ENCODE measurements around the gene CHD1L. TPM values are rescaled to one million over a fixed set of nuclear protein-coding genes. Genes with fewer than 3 reads are reported as not detected.
"Not testable (repeated sequence)": the region's sequence is repeated elsewhere in the genome, so short reads cannot be mapped to it uniquely, and the experiment has no call there.

CHD1L gene
- total and polyA plus RNA-seq, 2 donors, result 12.5 to 29.8 TPM

DNA sequence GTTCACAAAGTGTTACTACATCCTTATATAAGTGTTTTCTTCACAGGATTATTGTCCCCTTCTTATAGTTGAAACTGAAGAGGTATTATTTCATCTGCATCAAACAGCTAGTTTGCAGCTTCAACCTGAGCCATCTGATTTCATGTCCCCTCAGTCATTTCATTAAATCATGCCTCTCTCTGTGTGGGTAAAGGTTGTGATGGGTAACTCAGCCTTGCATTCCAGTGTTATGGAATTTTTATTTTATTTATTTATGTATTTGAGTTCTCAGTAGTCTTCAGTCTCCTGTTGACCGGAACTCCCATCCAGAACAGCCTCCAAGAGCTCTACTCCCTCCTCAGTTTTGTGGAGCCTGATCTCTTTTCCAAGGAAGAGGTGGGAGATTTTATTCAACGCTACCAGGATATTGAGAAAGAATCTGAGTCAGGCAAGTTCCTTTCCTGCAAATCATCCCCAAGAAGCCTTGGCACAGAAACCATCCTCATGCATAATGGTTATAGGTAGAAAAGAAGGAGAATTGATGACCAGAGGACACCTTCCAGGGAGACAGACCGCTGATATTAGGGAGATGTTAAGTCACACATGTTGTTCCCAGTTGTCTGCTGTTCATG lies 21.8 kb downstream of the CHD1L start:
- no peak overlapping the region for H3K27ac ChIP-seq (ENCODE audit: low read depth)
- no peak for DNase-seq (ENCODE audit: extremely low spot score)
- H3K4me1 ChIP-seq (ENCODE audit: insufficient read depth), result no peaks in the 10 kb centered on the region
- WGBS, result 90% methylated on average over 3 of the region's 3 CpGs
- H3K36me3 ChIP-seq (ENCODE audit: insufficient read depth), result peaks cover 7% of the 10 kb centered on the region
- no peak overlapping the region for H3K4me3 ChIP-seq (ENCODE audit: low read depth, low read length)

GRCh38 chr1:147266381-147266780 lies 23.9 kb downstream of the CHD1L start:
- Histone ChIP-seq H3K27ac (ENCODE audit: low read depth) (no peak overlapping the region), H3K4me1 (ENCODE audit: insufficient read depth) (no peaks in the 10 kb centered on the region), H3K4me3 (ENCODE audit: low read depth, low read length) (no peak overlapping the region), H3K36me3 (ENCODE audit: insufficient read depth) (peaks cover 7% of the 10 kb centered on the region)
- WGBS, result 95% methylated on average over 5 of the region's 5 CpGs
- no peak for DNase-seq (ENCODE audit: extremely low spot score)

DNA sequence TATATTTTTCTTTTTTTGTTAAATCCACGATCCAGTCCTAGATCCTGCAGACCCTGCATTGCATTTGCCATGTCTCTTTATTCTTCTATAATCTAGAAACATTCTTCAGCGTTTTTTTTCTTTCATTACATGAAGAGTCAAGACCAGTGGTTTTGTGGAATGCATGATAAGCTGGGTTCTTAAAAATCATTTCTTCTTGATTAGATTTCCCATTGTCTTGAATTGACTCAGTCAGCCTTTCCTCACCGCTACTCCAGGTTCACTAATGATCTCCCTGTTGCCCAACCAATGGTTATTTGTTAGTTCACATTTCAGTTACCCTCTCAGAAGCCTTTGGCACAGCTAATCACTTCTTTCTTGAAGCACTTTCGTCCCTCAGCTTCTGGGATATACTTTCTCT lies 25.2 kb downstream of the CHD1L start:
- WGBS, result 93% methylated on average over 4 of the region's 4 CpGs
- Histone ChIP-seq H3K36me3 (ENCODE audit: insufficient read depth) (peaks cover 7% of the 10 kb centered on the region), H3K4me3 (ENCODE audit: low read depth, low read length) (no peak overlapping the region), H3K27ac (ENCODE audit: low read depth) (no peak overlapping the region), H3K4me1 (ENCODE audit: insufficient read depth) (no peaks in the 10 kb centered on the region)
- no peak for DNase-seq (ENCODE audit: extremely low spot score)

- H3K36me3 ChIP-seq (ENCODE audit: insufficient read depth), result peaks cover 7% of the 10 kb centered on the region
- no peak overlapping the region for H3K27ac ChIP-seq (ENCODE audit: low read depth)
- WGBS, result 59% methylated on average over 2 of the region's 2 CpGs
- no peak for DNase-seq (ENCODE audit: extremely low spot score)
- no peaks in the 10 kb centered on the region for H3K4me1 ChIP-seq (ENCODE audit: insufficient read depth)
- no peak overlapping the region for H3K4me3 ChIP-seq (ENCODE audit: low read depth, low read length)
These were observed 28.2 kb downstream of the CHD1L start for GRCh38 chr1:147270721-147271120.

DNA sequence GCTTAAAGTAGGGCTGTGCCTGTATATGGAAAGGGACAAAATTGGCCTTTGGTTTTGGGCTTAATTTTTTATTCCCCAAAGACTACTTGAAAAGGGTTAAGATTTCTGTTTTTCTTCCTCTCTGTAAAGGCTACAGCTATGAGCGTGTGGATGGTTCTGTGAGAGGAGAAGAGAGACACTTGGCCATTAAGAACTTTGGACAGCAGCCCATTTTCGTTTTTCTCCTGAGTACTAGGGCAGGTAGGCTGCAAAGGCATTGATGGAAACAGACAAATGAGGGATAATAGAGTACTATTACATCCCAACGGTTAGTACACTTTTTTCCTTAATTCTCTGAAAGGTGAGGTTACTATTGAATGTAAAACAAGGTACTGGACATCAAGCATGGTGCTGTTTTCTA lies 29.6 kb downstream of the CHD1L start:
- 58% methylated on average over 3 of the region's 3 CpGs for WGBS
- H3K27ac ChIP-seq (ENCODE audit: low read depth), result no peak overlapping the region
- peaks cover 8% of the 10 kb centered on the region for H3K36me3 ChIP-seq (ENCODE audit: insufficient read depth)
- no peaks in the 10 kb centered on the region for H3K4me1 ChIP-seq (ENCODE audit: insufficient read depth)
- H3K4me3 ChIP-seq (ENCODE audit: low read depth, low read length), result no peak overlapping the region
- no peak for DNase-seq (ENCODE audit: extremely low spot score)

DNA sequence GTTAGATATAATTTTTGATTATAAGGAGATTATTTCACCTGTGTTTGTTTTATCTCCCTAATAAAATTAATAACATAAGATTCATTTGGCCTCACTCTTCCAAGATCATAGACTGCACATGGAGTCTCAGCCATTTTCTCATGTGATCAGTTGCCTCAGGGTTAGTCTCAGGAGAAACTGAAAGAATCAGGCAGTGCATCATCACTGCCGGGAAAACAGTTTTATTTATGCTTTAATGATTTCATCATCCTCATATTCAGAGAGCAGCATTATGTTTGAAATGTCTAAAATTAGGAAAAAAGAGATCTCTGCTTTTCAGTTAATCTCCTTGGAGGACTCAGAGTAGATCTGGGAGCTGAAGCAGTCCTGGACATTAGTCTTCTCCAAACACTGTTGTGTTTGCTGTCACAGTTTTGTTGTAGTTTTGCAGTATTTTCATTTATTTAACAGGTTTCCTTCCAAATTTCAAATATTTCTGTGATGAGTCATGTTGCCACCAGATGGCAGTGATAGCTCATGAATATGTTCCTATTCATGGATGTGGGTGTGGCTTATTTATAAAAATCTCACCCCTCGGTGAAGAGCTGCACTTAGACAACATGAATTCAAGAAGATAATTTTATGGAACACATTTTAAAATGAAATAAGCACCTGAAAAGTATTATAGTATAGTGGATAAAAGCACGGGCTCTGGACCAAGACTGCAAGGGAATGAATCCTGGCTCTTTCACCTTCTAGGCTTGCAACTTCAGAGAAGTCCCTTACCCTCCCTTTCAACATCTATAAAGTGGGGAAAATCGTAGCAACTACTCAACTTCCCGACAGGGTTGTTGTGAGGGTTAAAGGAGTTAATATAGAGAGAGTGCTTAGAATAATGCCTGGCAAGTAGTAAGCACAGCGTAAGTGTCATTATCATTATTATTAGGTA lies 31.2 kb downstream of the CHD1L start:
- H3K4me1 ChIP-seq (ENCODE audit: insufficient read depth), result no peaks in the 10 kb centered on the region
- H3K27ac ChIP-seq (ENCODE audit: low read depth), result peak overlapping the region; percentile 56
- DNase-seq (ENCODE audit: extremely low spot score), result peak; percentile 15
- H3K4me3 ChIP-seq (ENCODE audit: low read depth, low read length), result no peak overlapping the region
- WGBS, result 40% methylated on average over 6 of the region's 6 CpGs
- H3K36me3 ChIP-seq (ENCODE audit: insufficient read depth), result peaks cover 9% of the 10 kb centered on the region

GRCh38 chr1:147281950-147282349 lies 39.5 kb downstream of the CHD1L start:
- Histone ChIP-seq H3K4me3 (ENCODE audit: low read depth, low read length) (no peak overlapping the region), H3K4me1 (ENCODE audit: insufficient read depth) (no peaks in the 10 kb centered on the region), H3K36me3 (ENCODE audit: insufficient read depth) (peaks cover 6% of the 10 kb centered on the region), H3K27ac (ENCODE audit: low read depth) (no peak overlapping the region)
- no peak for DNase-seq (ENCODE audit: extremely low spot score)
- WGBS, result 90% methylated on average over 5 of the region's 5 CpGs

GRCh38 chr1:147283011-147283410 lies 40.5 kb downstream of the CHD1L start:
- Histone ChIP-seq H3K4me1 (ENCODE audit: insufficient read depth) (no peaks in the 10 kb centered on the region), H3K27ac (ENCODE audit: low read depth) (no peak overlapping the region), H3K36me3 (ENCODE audit: insufficient read depth) (peaks cover 4% of the 10 kb centered on the region), H3K4me3 (ENCODE audit: low read depth, low read length) (no peak overlapping the region)
- WGBS, result 65% methylated on average over 1 of the region's 1 CpG
- DNase-seq (ENCODE audit: extremely low spot score), result no peak

- Histone ChIP-seq H3K36me3 (ENCODE audit: insufficient read depth) (peaks cover 4% of the 10 kb centered on the region), H3K27ac (ENCODE audit: low read depth) (no peak overlapping the region), H3K4me1 (ENCODE audit: insufficient read depth) (no peaks in the 10 kb centered on the region), H3K4me3 (ENCODE audit: low read depth, low read length) (no peak overlapping the region)
- WGBS, result 93% methylated on average over 8 of the region's 8 CpGs
- DNase-seq (ENCODE audit: extremely low spot score), result no peak
These were observed 44.8 kb downstream of the CHD1L start for GRCh38 chr1:147287133-147287865.

GRCh38 chr1:147292012-147292411 lies 49.5 kb downstream of the CHD1L start:
- WGBS, result 93% methylated on average over 4 of the region's 4 CpGs
- no peak for DNase-seq (ENCODE audit: extremely low spot score)
- H3K27ac ChIP-seq (ENCODE audit: low read depth), result no peak overlapping the region
- H3K36me3 ChIP-seq (ENCODE audit: insufficient read depth), result peaks cover 2% of the 10 kb centered on the region
- H3K4me1 ChIP-seq (ENCODE audit: insufficient read depth), result no peaks in the 10 kb centered on the region
- H3K4me3 ChIP-seq (ENCODE audit: low read depth, low read length), result no peak overlapping the region

DNA sequence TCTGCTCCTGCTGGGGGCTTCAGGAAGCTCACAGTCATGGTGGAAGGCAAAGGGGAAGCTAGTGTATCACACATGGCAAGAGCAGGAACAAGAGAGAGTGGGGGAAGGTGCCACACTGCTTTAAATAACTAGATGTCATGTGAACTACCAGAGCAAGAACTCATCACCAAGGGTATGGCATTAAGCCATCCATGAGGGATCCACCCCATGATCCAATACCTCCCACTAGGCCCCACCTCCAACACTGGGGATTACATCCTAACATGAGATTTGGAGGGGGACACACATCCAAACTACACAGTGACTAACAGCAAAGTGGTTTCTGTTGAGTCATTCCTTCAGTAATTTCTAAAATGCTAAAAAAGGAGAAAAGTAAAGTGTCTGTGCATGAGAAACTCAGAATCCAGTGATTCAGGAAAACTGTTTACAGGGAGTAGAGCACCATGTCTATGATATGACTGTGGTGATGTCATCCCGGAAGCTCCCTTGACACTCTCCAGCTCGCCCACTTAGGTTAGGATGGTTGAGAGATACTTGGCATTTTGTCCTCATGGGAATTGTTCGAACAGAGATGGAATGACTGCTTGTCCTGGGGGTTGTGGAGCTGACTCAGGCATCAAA lies 50.3 kb downstream of the CHD1L start:
- Histone ChIP-seq H3K4me3 (ENCODE audit: low read depth, low read length) (no peak overlapping the region), H3K4me1 (ENCODE audit: insufficient read depth) (no peaks in the 10 kb centered on the region), H3K36me3 (ENCODE audit: insufficient read depth) (peaks cover 2% of the 10 kb centered on the region), H3K27ac (ENCODE audit: low read depth) (no peak overlapping the region)
- DNase-seq (ENCODE audit: extremely low spot score), result no peak
- WGBS, result 60% methylated on average over 3 of the region's 3 CpGs

- no peaks in the 10 kb centered on the region for H3K36me3 ChIP-seq (ENCODE audit: insufficient read depth)
- no peaks in the 10 kb centered on the region for H3K4me1 ChIP-seq (ENCODE audit: insufficient read depth)
- DNase-seq (ENCODE audit: extremely low spot score), result no peak
- 98% methylated on average over 2 of the region's 2 CpGs for WGBS
- no peak overlapping the region for H3K4me3 ChIP-seq (ENCODE audit: low read depth, low read length)
- H3K27ac ChIP-seq (ENCODE audit: low read depth), result no peak overlapping the region
These were observed 55.0 kb downstream of the CHD1L start for GRCh38 chr1:147297438-147297837.

GRCh38 chr1:147305803-147306202 lies 63.3 kb downstream of the CHD1L start:
- not testable (repeated sequence) for H3K36me3 ChIP-seq (ENCODE audit: insufficient read depth); H3K4me1 ChIP-seq (ENCODE audit: insufficient read depth); DNase-seq (ENCODE audit: extremely low spot score); H3K4me3 ChIP-seq (ENCODE audit: low read depth, low read length); H3K27ac ChIP-seq (ENCODE audit: low read depth)
- 96% methylated on average over 3 of the region's 3 CpGs for WGBS

Data from urinary bladder (tissue), 4 donors.